ENCODE results near the gene HNRNPC.
A peak's percentile ranks its signal among the peaks of the same experiment; 100 is the strongest.

DNA sequence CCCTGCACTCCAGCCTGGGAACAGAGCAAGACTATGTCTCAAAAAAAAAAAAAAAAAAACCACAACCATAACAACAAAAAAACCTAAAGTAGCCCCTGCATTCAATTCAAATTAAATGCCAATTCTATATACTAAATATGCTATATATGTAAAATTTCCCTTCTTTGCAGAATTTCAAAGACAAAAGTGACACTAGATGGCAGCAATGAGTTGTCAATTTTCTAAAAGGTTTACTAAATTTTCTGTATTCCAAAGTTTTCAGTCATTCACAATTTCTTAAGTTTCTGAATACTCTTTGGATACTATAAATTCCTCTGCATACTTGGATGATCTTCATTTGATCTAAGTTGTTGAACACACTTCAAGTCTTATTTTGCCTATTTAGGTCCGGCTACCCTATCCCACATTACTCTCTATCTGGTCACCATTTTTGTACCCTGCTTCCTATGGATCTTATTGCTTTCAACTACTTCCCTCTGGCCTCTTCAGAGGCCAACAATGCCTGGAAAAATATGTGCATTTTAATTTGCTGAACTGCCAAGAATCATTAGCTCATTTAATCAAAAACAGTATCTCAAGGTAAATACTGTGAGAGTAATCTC lies 27.9 kb downstream of the HNRNPC start:
- TF ChIP-seq CTCF (IDR thresholded peaks at IDR 0.05; ENCODE audit: poor library complexity) (peak; percentile 49), EZH2 (IDR thresholded peaks at IDR 0.05; ENCODE audit: borderline replicate concordance) (no peak)
